ENCODE data around the gene GJC3. TPM values are rescaled to one million over a fixed set of nuclear protein-coding genes. Genes with fewer than 3 reads are reported as not detected.
"Not testable (repeated sequence)": the region's sequence is repeated elsewhere in the genome, so short reads cannot be mapped to it uniquely, and the experiment has no call there.

Gene GJC3
- 0.65 and 1.2 TPM in 2 replicates for total RNA-seq

GRCh38 chr7:99928994-99929729, at the start of gene GJC3:
GJC3 (minus strand) TSS chr7:99929620; CDS start chr7:99929620, 0 bp downstream.
- DNase-seq (ENCODE audit: low read depth in 2 of 2), result peak; percentile 77 to 78

GRCh38 chr7:99976626-99977025, 47.2 kb upstream of the GJC3 start:
- no peak for DNase-seq (ENCODE audit: low read depth in 2 of 2)

- DNase-seq (ENCODE audit: low read depth in 2 of 2), result no peak
Observed at GRCh38 chr7:99975782-99976521, 46.5 kb upstream of the GJC3 start, which contains the start of gene AZGP1. AZGP1 (minus strand) TSS chr7:99976031; CDS start chr7:99976020, 11 bp downstream.

GRCh38 chr7:99974681-99975080, 45.3 kb upstream of the GJC3 start:
- no peak for DNase-seq (ENCODE audit: low read depth in 2 of 2)

- DNase-seq (ENCODE audit: low read depth in 2 of 2), result not testable (repeated sequence)
Observed at GRCh38 chr7:99973817-99974216, 44.4 kb upstream of the GJC3 start.

- no peak for DNase-seq (ENCODE audit: low read depth in 2 of 2)
Observed at GRCh38 chr7:99971242-99971641, 41.8 kb upstream of the GJC3 start.

- DNase-seq (ENCODE audit: low read depth in 2 of 2), result not testable (repeated sequence)
Observed at GRCh38 chr7:99969813-99970212, 40.4 kb upstream of the GJC3 start.

- DNase-seq (ENCODE audit: low read depth in 2 of 2), result no peak
Observed at GRCh38 chr7:99969298-99969697, 39.9 kb upstream of the GJC3 start.

GRCh38 chr7:99958564-99959227, 29.3 kb upstream of the GJC3 start:
- no peak for DNase-seq (ENCODE audit: low read depth in 2 of 2)

GRCh38 chr7:99955247-99955646, 25.8 kb upstream of the GJC3 start:
- DNase-seq (ENCODE audit: low read depth in 2 of 2), result no peak

- DNase-seq (ENCODE audit: low read depth in 2 of 2), result not testable (repeated sequence)
Observed at GRCh38 chr7:99954643-99955042, 25.2 kb upstream of the GJC3 start.

- DNase-seq (ENCODE audit: low read depth in 2 of 2), result no peak
Observed at GRCh38 chr7:99953649-99954048, 24.2 kb upstream of the GJC3 start.

- not testable (repeated sequence) for DNase-seq (ENCODE audit: low read depth in 2 of 2)
Observed at GRCh38 chr7:99952649-99953048, 23.2 kb upstream of the GJC3 start.

GRCh38 chr7:99950819-99951218, 21.4 kb upstream of the GJC3 start:
- not testable (repeated sequence) for DNase-seq (ENCODE audit: low read depth in 2 of 2)

GRCh38 chr7:99949645-99950228, 20.3 kb upstream of the GJC3 start:
- DNase-seq (ENCODE audit: low read depth in 2 of 2), result peak; percentile 46 to 54

- DNase-seq (ENCODE audit: low read depth in 2 of 2), result no peak
Observed at GRCh38 chr7:99947608-99948007, 18.2 kb upstream of the GJC3 start.

GRCh38 chr7:99944497-99945070, 15.2 kb upstream of the GJC3 start:
- no peak for DNase-seq (ENCODE audit: low read depth in 2 of 2)

- DNase-seq (ENCODE audit: low read depth in 2 of 2), result no peak
Observed at GRCh38 chr7:99943641-99944496, 14.4 kb upstream of the GJC3 start.

GRCh38 chr7:99938296-99938695, 8.9 kb upstream of the GJC3 start:
- no peak for DNase-seq (ENCODE audit: low read depth in 2 of 2)

- not testable (repeated sequence) for DNase-seq (ENCODE audit: low read depth in 2 of 2)
Observed at GRCh38 chr7:99935009-99935408, 5.6 kb upstream of the GJC3 start.
